ENCODE results near the gene ANKRD13A.

GRCh38 chr12:110042264-110042663 is 43.0 kb downstream of the ANKRD13A start:
- TF ChIP-seq FOXP2 (optimal IDR thresholded peaks at IDR 0.05; ENCODE audit: control extremely low read depth, extremely low read length, insufficient read depth) = no peak
- no peak for TF ChIP-seq POLR2AphosphoS5 (IDR thresholded peaks at IDR 0.05; ENCODE audit: borderline replicate concordance, low read depth, low read length)

Measured in SK-N-MC (cell line).